ENCODE measurements around the gene KDM2A. TPM values are rescaled to one million over a fixed set of nuclear protein-coding genes. Genes with fewer than 3 reads are reported as not detected.
"Not testable (repeated sequence)": the region's sequence is repeated elsewhere in the genome, so short reads cannot be mapped to it uniquely, and the experiment has no call there.

Gene KDM2A
- total RNA-seq, 1 donor from 2014 or later, result 28.1 TPM

DNA sequence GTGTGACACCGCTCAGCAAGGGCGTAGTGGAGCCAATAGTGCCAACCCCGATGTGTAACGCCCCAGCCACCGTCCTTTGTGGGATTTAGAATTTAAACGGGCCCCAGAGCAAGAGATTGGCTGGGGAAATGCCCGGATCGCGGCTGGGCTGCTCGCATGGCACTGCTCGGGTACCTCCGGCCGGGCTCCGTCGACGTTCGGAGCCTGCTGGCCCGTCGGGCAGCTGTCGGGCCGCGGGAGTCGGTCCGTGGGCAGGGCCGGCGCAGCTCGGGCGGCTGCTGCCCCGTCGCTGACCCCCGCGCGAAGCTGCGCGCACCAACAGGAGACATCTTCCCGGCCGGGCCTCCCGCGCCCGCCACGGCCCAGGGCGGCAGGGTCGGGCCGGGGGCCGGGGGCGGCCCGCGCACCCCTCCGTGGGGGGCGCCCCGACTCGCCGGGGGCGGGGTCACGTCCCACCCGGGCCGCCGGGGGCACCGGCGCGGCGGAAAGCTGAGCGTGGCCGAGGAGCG lies 1.3 kb upstream of the KDM2A start:
- peak in 1 of 2 donors; percentile 41 for DNase-seq (ENCODE audit: low read depth in 2 of 2)

DNA sequence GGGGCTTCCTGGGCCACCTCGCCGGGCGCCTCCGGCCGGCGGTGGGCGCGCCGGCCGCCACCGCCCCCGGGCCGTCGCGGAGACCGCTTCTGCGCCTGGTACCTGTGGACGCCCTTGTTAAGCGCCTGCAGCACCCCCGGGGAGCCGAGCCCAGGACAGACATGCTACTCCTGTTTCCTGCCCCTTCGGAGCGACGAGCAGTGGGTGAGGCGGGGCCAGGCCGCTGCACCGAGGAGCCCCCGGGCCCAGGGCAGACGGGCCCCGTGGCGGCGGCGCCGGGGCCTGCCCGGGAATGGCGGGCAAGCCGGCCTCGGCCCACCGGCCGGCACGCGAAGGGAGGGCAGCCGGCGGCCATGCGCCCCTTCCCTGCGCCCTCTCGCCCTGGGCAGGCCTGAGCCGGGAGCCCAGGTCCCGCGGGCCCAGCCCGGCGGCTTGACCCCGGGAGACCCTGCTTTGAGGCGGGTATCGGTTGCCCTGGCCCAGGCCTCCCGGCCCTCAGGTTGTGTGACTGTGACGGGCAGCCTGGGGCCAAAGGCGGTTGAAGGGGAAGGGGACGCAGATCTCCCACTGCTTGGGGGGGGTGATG lies 789 bp upstream of the KDM2A start:
- DNase-seq (ENCODE audit: low read depth in 2 of 2), result peak in 1 of 2 donors; percentile 32

GRCh38 chr11:67119585-67120391 lies 725 bp downstream of the KDM2A start:
- peak in 1 of 2 donors; percentile 25 for DNase-seq (ENCODE audit: low read depth in 2 of 2)

GRCh38 chr11:67120456-67120855 lies 1.4 kb downstream of the KDM2A start:
- no peak for DNase-seq (ENCODE audit: low read depth in 2 of 2)

DNA sequence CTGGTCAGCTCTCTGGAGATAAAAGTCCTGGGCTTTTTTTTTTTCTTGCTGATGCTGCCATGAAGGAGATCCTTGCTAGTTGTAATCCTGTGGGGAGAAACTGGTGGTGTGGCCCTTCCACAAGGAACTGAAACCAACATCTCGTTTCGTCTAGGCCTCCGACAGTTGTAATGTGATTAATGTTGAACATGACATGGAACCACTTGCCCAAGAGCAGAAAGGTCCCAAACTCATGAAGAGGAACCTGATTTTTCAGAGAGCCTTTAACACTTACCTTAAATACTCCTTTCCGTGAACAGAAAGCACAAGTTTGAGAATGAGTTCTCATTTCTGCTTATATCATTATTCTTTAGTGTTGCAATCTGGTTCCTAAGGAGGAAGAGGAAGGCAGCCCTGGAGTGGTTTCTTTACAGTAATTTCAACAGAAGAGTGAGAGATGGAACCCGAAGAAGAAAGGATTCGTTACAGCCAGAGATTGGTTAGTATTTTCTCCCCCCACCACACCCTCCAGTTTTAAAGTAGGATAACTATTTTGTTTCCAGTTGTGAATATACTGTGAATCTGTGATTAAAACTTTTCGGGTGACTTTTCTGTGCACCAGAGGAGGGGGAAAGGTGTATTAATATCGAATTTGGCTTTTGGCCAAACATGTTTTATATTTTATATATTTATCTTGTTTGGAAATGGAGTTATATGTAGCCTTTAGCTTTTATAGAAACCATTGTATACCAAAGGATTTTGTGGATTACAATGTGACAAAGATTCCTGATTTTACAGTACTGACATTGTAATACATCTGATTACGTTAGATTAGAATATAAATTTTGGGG lies 2.0 kb downstream of the KDM2A start:
- peak in 1 of 2 donors; percentile 34 for DNase-seq (ENCODE audit: low read depth in 2 of 2)

GRCh38 chr11:67123801-67124200 lies 4.7 kb downstream of the KDM2A start:
- not testable (repeated sequence) for DNase-seq (ENCODE audit: low read depth in 2 of 2)

- not testable (repeated sequence) for DNase-seq (ENCODE audit: low read depth in 2 of 2)
These were observed 7.2 kb downstream of the KDM2A start for GRCh38 chr11:67126243-67126642.

- DNase-seq (ENCODE audit: low read depth in 2 of 2), result no peak
These were observed 7.9 kb downstream of the KDM2A start for GRCh38 chr11:67126986-67127385.

GRCh38 chr11:67130861-67131260 lies 11.8 kb downstream of the KDM2A start:
- DNase-seq (ENCODE audit: low read depth in 2 of 2), result not testable (repeated sequence)

GRCh38 chr11:67136156-67136555 lies 17.1 kb downstream of the KDM2A start:
- DNase-seq (ENCODE audit: low read depth in 2 of 2), result no peak

DNA sequence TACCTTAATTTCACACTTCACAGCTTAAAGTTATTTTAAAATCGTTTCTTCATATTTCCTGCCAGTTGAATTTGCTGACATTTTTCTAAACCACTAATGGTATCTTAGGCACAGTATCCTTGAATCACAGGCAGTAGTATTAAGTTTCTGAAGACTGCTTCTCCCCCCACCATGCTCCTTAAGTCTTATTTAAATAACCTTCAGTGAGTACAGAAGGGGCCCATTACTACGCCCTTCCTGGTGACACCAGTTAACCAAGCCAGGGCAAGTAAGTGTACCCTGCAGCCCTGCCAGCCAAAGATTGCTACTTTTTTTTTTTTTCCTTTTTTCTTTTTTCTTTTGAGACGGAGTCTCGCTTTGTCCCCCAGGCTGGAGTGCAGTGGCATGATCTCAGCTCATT lies 19.9 kb downstream of the KDM2A start:
- no peak for DNase-seq (ENCODE audit: low read depth in 2 of 2)

DNA sequence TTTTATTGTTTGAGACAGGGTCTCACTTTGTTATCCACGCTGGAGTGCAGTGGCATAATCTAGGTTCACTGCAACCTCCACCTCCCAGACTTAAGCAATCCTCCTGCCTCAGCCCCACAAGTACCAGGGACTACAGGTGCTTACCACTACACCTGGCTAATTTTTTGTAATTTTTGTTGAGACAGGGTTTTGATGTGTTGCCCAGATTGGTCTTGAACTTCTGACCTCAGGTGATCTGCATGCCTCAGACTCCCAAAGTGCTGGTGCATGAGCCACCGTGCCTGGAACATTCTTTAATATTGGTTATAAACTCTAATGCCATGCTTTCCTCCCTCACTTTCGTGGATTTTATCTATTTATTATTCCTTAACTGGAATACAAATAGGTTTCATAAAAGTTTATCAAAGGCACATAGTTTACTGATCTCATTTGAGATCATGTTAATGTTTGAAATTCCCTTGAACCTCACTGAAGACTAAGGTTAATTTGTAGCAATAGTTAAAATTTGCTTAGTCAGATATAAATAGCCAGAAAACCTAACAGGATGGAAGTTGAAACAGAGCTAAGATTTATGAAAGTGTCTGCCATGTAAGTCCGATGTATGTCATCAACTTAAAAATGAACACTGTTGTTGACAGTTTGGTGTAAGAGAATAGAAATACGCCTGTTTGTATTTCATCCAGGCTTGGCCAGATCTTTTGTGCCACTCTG lies 27.6 kb downstream of the KDM2A start:
- DNase-seq (ENCODE audit: low read depth in 2 of 2), result no peak

DNA sequence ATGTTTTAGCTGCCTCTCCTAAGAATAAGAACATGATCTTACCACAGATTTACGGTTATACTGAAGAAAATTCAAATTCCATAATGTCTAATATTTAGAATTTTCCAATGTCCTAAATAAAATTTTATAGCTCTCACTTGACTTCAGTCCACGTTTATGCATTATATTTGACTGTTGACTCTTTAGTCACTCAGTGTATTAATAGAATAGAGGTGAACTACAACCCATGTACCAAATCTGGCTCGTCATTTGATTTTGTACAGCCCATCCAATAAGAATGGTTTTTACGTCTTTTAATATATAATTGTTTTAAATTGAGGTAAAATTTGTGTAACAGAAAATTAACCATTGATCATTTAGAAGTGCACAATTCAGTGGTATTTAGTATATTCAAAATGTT lies 34.9 kb downstream of the KDM2A start:
- no peak for DNase-seq (ENCODE audit: low read depth in 2 of 2)

DNA sequence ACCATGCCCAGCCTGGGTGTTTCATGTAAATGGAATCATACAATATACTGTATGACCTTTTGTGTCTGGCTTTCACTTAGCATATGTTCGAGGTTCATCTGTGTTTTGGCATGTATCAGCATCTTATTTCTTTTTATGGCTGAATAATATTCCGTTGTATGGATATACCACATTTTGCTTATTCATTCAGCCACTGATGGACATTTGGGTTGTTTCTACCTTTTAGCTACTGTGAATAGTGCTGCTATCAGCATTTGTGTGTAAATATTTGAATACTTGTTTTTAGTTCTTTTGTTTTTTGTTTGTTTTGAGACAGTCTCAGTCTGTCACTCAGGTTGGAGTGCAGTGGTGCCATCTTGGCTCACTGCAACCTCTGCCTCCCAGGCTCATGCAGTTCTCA lies 35.7 kb downstream of the KDM2A start:
- no peak for DNase-seq (ENCODE audit: low read depth in 2 of 2)

DNA sequence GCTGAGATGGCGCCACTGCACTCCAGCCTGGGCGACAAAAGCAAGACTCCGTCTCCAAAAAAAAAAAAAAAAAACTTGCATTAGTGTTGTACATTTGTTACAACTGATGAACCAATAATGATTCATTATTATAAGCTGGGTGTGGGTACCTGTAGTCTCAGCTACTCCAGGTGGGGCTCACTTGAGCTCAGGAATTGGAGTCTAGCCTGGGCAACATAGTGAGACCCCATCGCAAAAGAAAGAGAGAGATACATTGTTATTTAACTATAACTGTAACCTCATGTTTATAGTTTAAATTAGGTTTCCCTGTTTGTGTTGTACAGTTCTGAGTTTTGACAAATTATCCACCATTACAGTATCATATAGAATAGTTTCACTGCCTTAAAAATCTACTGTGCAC lies 38.6 kb downstream of the KDM2A start:
- DNase-seq (ENCODE audit: low read depth in 2 of 2), result no peak

DNA sequence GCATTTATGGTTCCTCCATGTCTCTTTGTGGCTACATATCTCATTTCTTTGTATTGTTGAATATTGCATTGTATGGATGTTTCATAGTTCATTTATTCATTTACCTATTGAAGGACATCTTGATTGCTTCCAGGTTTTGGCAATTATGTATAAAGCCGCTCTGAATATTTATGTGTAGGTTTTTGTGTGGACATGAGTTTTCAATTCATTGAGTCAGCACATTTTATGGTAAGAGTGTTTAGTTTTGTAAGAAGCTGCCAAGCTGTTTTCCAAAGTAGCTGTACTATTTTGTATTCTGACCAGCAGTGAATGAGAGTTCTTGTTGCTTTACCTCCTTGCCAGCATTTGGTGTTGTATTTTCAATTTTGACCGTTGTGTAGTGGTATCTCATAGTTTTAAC lies 39.2 kb downstream of the KDM2A start:
- no peak for DNase-seq (ENCODE audit: low read depth in 2 of 2)

- DNase-seq (ENCODE audit: low read depth in 2 of 2), result no peak
These were observed 41.0 kb downstream of the KDM2A start for GRCh38 chr11:67160045-67160444.

DNA sequence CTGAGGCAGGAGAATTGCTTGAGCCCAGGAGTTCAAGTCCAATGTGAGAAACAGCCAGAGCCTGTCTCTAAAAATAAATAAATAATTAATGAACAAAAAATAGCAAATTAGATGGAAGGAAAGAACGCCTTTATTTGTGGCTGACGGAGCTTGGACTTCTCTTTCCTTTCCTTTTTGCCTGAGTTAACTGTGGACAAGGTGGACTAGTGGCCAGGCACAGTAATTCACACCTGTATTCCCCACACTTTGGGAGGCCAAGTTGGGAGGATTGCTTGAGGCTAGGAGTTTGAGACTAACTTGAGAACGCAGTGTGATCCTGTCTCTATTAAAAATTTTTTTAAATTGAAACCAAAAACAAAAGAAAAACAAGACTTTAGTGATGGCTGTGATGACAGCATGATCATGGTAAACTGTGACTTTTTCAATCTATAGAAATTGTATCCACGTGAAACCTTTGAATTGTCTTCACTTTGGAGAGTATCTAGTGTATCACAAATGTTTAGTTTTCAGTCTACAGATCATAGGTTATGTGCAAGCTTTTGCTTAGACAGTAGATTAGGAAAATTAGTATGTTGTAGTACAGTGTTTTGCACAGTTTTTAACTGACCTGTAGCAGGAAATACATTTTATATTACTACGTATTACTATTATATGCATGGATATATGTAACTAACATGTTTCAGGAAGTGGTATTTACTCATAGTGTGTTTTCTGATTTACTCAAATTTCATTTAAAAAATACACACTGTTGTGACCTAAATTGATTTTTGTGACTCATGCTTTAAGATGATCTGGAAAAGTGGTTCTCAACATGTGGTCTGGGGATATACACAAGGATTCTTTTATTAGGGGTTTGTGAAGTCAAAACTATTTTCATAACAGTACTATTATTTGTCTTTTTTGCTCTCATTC lies 42.1 kb downstream of the KDM2A start:
- no peak for DNase-seq (ENCODE audit: low read depth in 2 of 2)

GRCh38 chr11:67163006-67163405 lies 43.9 kb downstream of the KDM2A start:
- DNase-seq (ENCODE audit: low read depth in 2 of 2), result no peak

GRCh38 chr11:67165623-67166022 lies 46.6 kb downstream of the KDM2A start:
- DNase-seq (ENCODE audit: low read depth in 2 of 2), result no peak
